ENCODE data around the gene SNRPA. TPM values are rescaled to one million over a fixed set of nuclear protein-coding genes. Genes with fewer than 3 reads are reported as not detected.

Gene SNRPA
- 11.9 and 29.7 TPM in 2 replicates for total RNA-seq

GRCh38 chr19:40750874-40751537 lies at the start of gene SNRPA:
TSS of gene SNRPA (plus strand) at chr19:40751203. CDS start at chr19:40751409, 206 bp downstream.

GRCh38 chr19:40716482-40717324 lies 34.3 kb upstream of the SNRPA start, which contains the start of the genes COQ8B and ITPKC:
TSS of gene COQ8B (minus strand) at chr19:40716886. CDS start at chr19:40714632, 2,254 bp downstream.
TSS of gene ITPKC (plus strand) at chr19:40717112. CDS start at chr19:40717136, 24 bp downstream.

GRCh38 chr19:40750058-40750873 lies 737 bp upstream of the SNRPA start, which contains the start of gene ACTMAP:
TSS of gene ACTMAP (minus strand) at chr19:40750477. CDS start at chr19:40749803, 674 bp downstream.

GRCh38 chr19:40774916-40775631 lies 24.1 kb downstream of the SNRPA start, which contains the start of gene MIA:
TSS of gene MIA (plus strand) at chr19:40775521. CDS start at chr19:40775543, 22 bp downstream.

GRCh38 chr19:40777937-40778705 lies 27.1 kb downstream of the SNRPA start, which contains the start of gene RAB4B:
TSS of gene RAB4B (plus strand) at chr19:40778247. CDS start at chr19:40778376, 129 bp downstream.

GRCh38 chr19:40798683-40799557 lies 47.9 kb downstream of the SNRPA start, which contains the start of gene EGLN2:
TSS of gene EGLN2 (plus strand) at chr19:40799191. CDS start at chr19:40800573, 1,382 bp downstream.

Other genes starting within 250 kb of the SNRPA start
- 24.9 and 69.7 TPM in 2 replicates for gene SHKBP1, start 174.3 kb upstream of the SNRPA start, total RNA-seq
- gene LTBP4, start 149.8 kb upstream of the SNRPA start, total RNA-seq: 24.6 and 34.0 TPM in 2 replicates
- 31.8 and 72.5 TPM in 2 replicates for gene NUMBL, start 60.6 kb upstream of the SNRPA start, total RNA-seq
- 30.3 and 31.4 TPM in 2 replicates for gene COQ8B, start 34.3 kb upstream of the SNRPA start, total RNA-seq
- gene ITPKC, start 34.1 kb upstream of the SNRPA start, total RNA-seq: 14.3 and 15.1 TPM in 2 replicates
- 0.59 and 1.9 TPM in 2 replicates for gene ACTMAP, start 726 bp upstream of the SNRPA start, total RNA-seq
- gene MIA, start 24.3 kb downstream of the SNRPA start, total RNA-seq: not detected in 2 replicates
- 9.5 and 11.1 TPM in 2 replicates for gene RAB4B, start 27.0 kb downstream of the SNRPA start, total RNA-seq
- gene EGLN2, start 48.0 kb downstream of the SNRPA start, total RNA-seq: 75.1 and 81.1 TPM in 2 replicates
- 0.30 TPM in 1 of 2 replicates, not detected in the other for gene CYP2A6, start 99.2 kb downstream of the SNRPA start, total RNA-seq
- gene CYP2A7, start 131.0 kb downstream of the SNRPA start, total RNA-seq: not detected in 2 replicates
- gene CYP2B6, start 240.1 kb downstream of the SNRPA start, total RNA-seq: not detected in 2 replicates